Measurements from ENCODE around the gene FAM50A.

FAM50A gene

GRCh38 chrX:154466907-154467306 is 23.0 kb downstream of the FAM50A start:
- DNase-seq, result no peak

GRCh38 chrX:154467556-154467955 is 23.6 kb downstream of the FAM50A start:
- no peak for DNase-seq

- no peak for DNase-seq
Measured at GRCh38 chrX:154468217-154468616, 24.3 kb downstream of the FAM50A start.

- DNase-seq, result no peak
Measured at GRCh38 chrX:154469114-154469513, 25.2 kb downstream of the FAM50A start.

GRCh38 chrX:154469880-154470279 is 25.9 kb downstream of the FAM50A start:
- DNase-seq, result no peak

GRCh38 chrX:154470434-154470833 is 26.5 kb downstream of the FAM50A start:
- DNase-seq, result no peak

- no peak for DNase-seq
Measured at GRCh38 chrX:154470914-154471568, 27.1 kb downstream of the FAM50A start.

GRCh38 chrX:154471839-154472684 is 28.1 kb downstream of the FAM50A start:
- DNase-seq, result no peak

- no peak for DNase-seq
Measured at GRCh38 chrX:154472685-154473632, 29.0 kb downstream of the FAM50A start.

GRCh38 chrX:154473683-154474082 is 29.7 kb downstream of the FAM50A start:
- no peak for DNase-seq

GRCh38 chrX:154476821-154477220 is 32.9 kb downstream of the FAM50A start:
- DNase-seq, result no peak

GRCh38 chrX:154477891-154478477 is 34.0 kb downstream of the FAM50A start:
- DNase-seq, result no peak

- DNase-seq, result peak; percentile 82
Measured at GRCh38 chrX:154478728-154479622, 35.0 kb downstream of the FAM50A start, which contains the start of gene LAGE3. TSS of gene LAGE3 (minus strand) at chrX:154479281. CDS start at chrX:154478915, 366 bp downstream.

GRCh38 chrX:154481195-154481594 is 37.3 kb downstream of the FAM50A start:
- no peak for DNase-seq

GRCh38 chrX:154481911-154482601 is 38.1 kb downstream of the FAM50A start:
- DNase-seq, result no peak

GRCh38 chrX:154482786-154483185 is 38.8 kb downstream of the FAM50A start:
- DNase-seq, result no peak

GRCh38 chrX:154483325-154483724 is 39.4 kb downstream of the FAM50A start:
- DNase-seq, result no peak

- no peak for DNase-seq
Measured at GRCh38 chrX:154484255-154485149, 40.6 kb downstream of the FAM50A start.

- DNase-seq, result peak; percentile 1
Measured at GRCh38 chrX:154485150-154486051, 41.5 kb downstream of the FAM50A start.

All from HCEC 1CT (cell line).